Activated B cell treated with CpG ODN at 0.5 μM for 24 hours (primary cell): ENCODE results near the gene NDUFA11. TPM values are rescaled to one million over a fixed set of nuclear protein-coding genes. Genes with fewer than 3 reads are reported as not detected.
"Not testable (repeated sequence)": the region's sequence is repeated elsewhere in the genome, so short reads cannot be mapped to it uniquely, and the experiment has no call there.

Experiments used
- ATAC-seq: fragments of 200-7000 bp; cut with Tn5 transposase; one replicate; pipeline ENCODE4 v1.10.0; 2021; ENCODE audit warnings: low read depth, mild to moderate bottlenecking, moderate library complexity
- CTCF ChIA-PET: fragments of 350-600 bp; sonication (Branson Sonifier 250); formaldehyde crosslinking; loops from one replicate; lab custom pipeline; 2021; ENCODE audit warnings: antibody characterized with exemption; lab: Charles Lee
- POLR2A ChIA-PET: fragments of 350-600 bp; sonication (Branson Sonifier 250); formaldehyde crosslinking; loops from one replicate; lab custom pipeline; 2021; ENCODE audit warnings: antibody characterized with exemption; lab: Charles Lee
- DNase-seq: peaks from one replicate; pipeline ENCODE4 v3.0.0; 2022
- H3K27ac Mint-ChIP-seq: one replicate; pipeline ENCODE4 v1.8.0; 2020; ENCODE audit warnings: mixed read lengths
- H3K27me3 Mint-ChIP-seq: one replicate; pipeline ENCODE4 v1.8.0; 2021; ENCODE audit warnings: mixed read lengths
- H3K36me3 Mint-ChIP-seq: one replicate; pipeline ENCODE4 v1.8.0; 2021; ENCODE audit warnings: low read depth, mixed read lengths
- H3K4me1 Mint-ChIP-seq: one replicate; pipeline ENCODE4 v1.8.0; 2021; ENCODE audit warnings: mixed read lengths
- H3K4me3 Mint-ChIP-seq: one replicate; pipeline ENCODE4 v1.8.0; 2020; ENCODE audit warnings: mild to moderate bottlenecking, mixed read lengths
- H3K9me3 Mint-ChIP-seq: one replicate; pipeline ENCODE4 v1.8.0; 2020; ENCODE audit warnings: mixed read lengths
- intact Hi-C: fragments of 100-400 bp; cut with micrococcal nuclease; formaldehyde crosslinking; loops from one replicate; pipeline ENCODE4 v1.15.1; 2024
- total RNA-seq: library from RNA; stranded (reverse); gene quantifications from 2 replicates; pipeline ENCODE4 v1.2.3, GENCODE V29; 2022
- TF ChIP-seq, protein P1 (sequence below): fragments of 200-600 bp; IDR thresholded peaks from one replicate; pipeline ENCODE4 v1.8.0; 2022; ENCODE audit warnings: antibody characterized with exemption, mild to moderate bottlenecking

The NDUFA11 gene
- total RNA-seq, 1 donor from 2014 or later: 193 TPM

DNA sequence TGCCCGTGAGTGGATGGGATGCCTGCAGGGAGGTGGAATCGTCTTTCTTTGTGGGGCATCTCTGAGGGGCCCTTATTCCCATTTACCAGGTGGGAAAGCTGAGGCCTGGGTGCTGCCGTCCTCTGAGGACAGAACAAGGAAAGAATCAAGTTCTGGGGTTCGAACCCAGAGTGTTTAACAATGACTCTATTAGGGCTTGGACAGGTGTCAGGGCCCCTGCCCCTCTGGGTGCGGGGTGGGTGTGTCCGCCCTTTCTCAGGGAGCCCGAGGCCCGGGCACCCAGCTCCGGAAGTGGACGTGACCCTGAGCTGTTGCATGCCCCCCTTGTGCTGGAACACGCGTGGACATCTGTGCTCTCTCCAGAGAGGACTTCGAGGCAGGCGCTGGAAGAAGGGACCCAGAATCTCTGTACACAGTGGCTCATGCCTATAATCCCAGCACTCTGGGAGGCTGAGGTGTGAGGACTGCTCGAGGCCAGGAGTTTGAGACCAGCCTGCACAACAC is 10.8 kb downstream of the NDUFA11 start:
- CTCF ChIA-PET: no interaction called here
- Mint-ChIP-seq H3K4me1 (no peaks in the 10 kb centered on the region), H3K9me3 (no peaks in the 10 kb centered on the region), H3K4me3 (no peak overlapping the region), H3K27me3 (peaks cover 6% of the 10 kb centered on the region), H3K27ac (no peak overlapping the region), H3K36me3 (peaks cover 28% of the 10 kb centered on the region)
- POLR2A ChIA-PET: interaction anchor here (1.0 kb wide), 1 partner anchor 11 kb away, joined by 3 read pairs; the partner anchor contains the start of gene NDUFA11
- intact Hi-C loops: loop anchor here (1.0 kb wide), 1 partner anchor 89 kb away; no protein-coding TSS in a partner anchor
- TF ChIP-seq, protein P1, sequence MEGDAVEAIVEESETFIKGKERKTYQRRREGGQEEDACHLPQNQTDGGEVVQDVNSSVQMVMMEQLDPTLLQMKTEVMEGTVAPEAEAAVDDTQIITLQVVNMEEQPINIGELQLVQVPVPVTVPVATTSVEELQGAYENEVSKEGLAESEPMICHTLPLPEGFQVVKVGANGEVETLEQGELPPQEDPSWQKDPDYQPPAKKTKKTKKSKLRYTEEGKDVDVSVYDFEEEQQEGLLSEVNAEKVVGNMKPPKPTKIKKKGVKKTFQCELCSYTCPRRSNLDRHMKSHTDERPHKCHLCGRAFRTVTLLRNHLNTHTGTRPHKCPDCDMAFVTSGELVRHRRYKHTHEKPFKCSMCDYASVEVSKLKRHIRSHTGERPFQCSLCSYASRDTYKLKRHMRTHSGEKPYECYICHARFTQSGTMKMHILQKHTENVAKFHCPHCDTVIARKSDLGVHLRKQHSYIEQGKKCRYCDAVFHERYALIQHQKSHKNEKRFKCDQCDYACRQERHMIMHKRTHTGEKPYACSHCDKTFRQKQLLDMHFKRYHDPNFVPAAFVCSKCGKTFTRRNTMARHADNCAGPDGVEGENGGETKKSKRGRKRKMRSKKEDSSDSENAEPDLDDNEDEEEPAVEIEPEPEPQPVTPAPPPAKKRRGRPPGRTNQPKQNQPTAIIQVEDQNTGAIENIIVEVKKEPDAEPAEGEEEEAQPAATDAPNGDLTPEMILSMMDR: no peak
- DNase-seq (no peak), ATAC-seq (no peak)

GRCh38 chr19:5891938-5892771 is 11.4 kb downstream of the NDUFA11 start:
- Mint-ChIP-seq H3K4me1 (no peaks in the 10 kb centered on the region), H3K36me3 (peaks cover 28% of the 10 kb centered on the region), H3K27ac (no peak overlapping the region), H3K4me3 (no peak overlapping the region), H3K27me3 (peaks cover 6% of the 10 kb centered on the region), H3K9me3 (no peaks in the 10 kb centered on the region)
- DNase-seq (no peak), ATAC-seq (peak; percentile 27)
- ChIA-PET POLR2A (no interaction called here), CTCF (interaction anchor here (0.7 kb wide), 1 partner anchor 16 kb away, joined by 3 read pairs; no protein-coding TSS in a partner anchor)
- intact Hi-C loops: loop anchor here (1.0 kb wide), 1 partner anchor 88 kb away; no protein-coding TSS in a partner anchor
- TF ChIP-seq, protein P1: no peak

DNA sequence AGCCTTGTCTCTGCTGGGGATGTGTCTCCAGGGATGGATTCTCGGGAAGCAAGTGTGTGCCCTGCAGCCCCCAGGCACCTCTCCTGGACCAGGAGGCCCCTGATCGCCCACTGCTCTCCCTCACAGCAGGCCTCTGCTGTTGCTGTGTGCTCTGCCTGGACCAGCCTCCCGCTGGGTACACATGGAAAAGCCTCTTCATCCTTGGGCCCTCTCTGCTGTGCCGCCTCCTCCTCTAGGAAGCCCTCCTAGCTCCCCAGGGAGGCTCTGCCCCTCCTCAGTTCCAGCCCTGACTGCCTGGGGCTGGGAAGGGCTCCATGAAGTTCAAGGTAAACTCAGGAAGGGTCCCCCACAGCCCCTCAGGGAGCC is 12.0 kb downstream of the NDUFA11 start:
- no peak for ATAC-seq
- ChIA-PET CTCF (interaction anchor here (0.7 kb wide), 1 partner anchor 17 kb away, joined by 3 read pairs; no protein-coding TSS in a partner anchor), POLR2A (no interaction called here)
- DNase-seq: no peak
- H3K27me3 Mint-ChIP-seq: peaks cover 8% of the 10 kb centered on the region
- TF ChIP-seq, protein P1: no peak
- H3K4me3 Mint-ChIP-seq: no peak overlapping the region
- peaks cover 25% of the 10 kb centered on the region for H3K36me3 Mint-ChIP-seq
- no peak overlapping the region for H3K27ac Mint-ChIP-seq
- no peaks in the 10 kb centered on the region for H3K9me3 Mint-ChIP-seq
- H3K4me1 Mint-ChIP-seq: no peaks in the 10 kb centered on the region
- intact Hi-C loops: no loop called here

- ChIA-PET CTCF (no interaction called here), POLR2A (interaction anchor here (0.5 to 1.0 kb wide), 2 partner anchors 14 to 75 kb away, joined by 3 to 4 read pairs; no protein-coding TSS in a partner anchor)
- Mint-ChIP-seq H3K27me3 (peaks cover 8% of the 10 kb centered on the region), H3K36me3 (peaks cover 10% of the 10 kb centered on the region), H3K9me3 (no peaks in the 10 kb centered on the region), H3K27ac (no peak overlapping the region), H3K4me1 (no peaks in the 10 kb centered on the region), H3K4me3 (no peak overlapping the region)
- DNase-seq (no peak), ATAC-seq (no peak)
- TF ChIP-seq, protein P1: no peak
- intact Hi-C loops: no loop called here
These were observed 13.5 kb downstream of the NDUFA11 start for GRCh38 chr19:5890099-5890498.

DNA sequence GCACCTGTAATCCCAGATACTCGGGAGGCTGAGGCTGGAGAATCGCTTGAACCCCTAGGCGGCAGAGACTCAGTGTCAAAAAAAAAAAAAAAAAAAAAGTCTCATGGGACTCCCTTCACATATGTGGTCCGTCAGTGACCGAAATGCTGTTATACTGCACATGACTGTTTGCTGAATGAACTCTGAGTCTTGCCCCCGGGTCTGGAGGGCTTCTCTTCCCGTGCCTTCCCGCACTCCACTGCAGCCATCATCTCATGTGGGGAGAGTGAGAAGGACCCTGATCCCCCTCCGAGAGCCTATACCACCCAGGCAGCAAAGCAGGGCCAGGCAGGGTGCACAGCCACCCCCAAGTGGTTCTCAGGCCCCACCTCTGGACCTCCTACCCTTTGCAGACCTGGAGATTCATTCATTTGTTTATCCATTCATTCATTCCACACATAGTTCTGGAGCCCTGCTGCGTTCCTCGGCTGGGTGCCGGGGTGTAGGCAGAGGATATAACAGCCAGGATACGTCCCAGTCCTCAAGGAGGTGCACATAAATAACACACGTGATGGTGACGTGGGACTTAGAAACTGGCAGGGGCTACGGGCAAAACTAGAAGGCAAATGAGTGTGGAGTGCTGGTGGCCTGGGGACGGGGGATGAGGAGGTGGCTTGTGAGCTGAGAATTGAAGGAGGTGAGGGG is 14.2 kb downstream of the NDUFA11 start:
- Mint-ChIP-seq H3K36me3 (peaks cover 4% of the 10 kb centered on the region), H3K27ac (no peak overlapping the region), H3K9me3 (no peaks in the 10 kb centered on the region), H3K27me3 (peaks cover 8% of the 10 kb centered on the region), H3K4me3 (no peak overlapping the region), H3K4me1 (no peaks in the 10 kb centered on the region)
- DNase-seq (no peak), ATAC-seq (no peak)
- intact Hi-C loops: no loop called here
- POLR2A ChIA-PET: interaction anchor here (0.5 to 1.0 kb wide), 3 partner anchors 13 to 200 kb away, joined by 3 to 8 read pairs (median 4); no protein-coding TSS in a partner anchor
- TF ChIP-seq, protein P1: no peak
- CTCF ChIA-PET: no interaction called here

DNA sequence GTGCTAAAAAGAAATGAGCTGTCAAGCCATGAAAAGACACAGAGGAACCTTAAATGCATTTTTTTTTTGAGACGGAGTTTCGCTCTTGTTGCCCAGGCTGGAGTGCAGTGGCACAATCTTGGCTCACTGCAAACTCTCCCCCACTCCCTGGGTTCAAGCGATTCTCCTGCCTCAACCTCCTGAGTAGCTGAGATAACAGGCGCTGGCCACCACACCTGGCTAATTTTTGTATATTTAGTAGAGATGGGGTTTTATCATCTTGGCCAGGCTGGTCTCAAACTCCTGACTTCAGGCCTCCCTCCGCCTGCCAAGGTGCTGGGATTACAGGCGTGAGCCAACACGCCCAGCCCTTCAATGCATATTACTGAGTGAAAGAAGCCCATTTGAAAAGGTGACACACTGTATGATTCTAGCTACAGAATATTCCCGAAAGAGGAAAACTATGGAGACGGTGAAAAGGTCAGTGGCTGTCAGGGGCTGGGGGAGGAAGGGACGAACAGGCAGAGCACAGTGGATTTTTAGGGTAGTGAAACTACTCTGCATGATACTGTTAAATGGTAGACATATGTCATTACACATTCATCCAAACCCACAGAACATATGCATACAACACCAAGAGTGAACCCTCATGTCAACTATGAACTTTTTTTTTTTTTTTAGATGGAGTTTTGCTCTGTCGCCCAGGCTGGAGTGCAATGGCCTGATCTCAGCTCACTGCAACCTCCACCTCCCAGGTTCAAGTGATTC is 19.4 kb downstream of the NDUFA11 start:
- H3K27me3 Mint-ChIP-seq, POLR2A ChIA-PET, intact Hi-C loops, H3K9me3 Mint-ChIP-seq, CTCF ChIA-PET, H3K4me1 Mint-ChIP-seq, H3K4me3 Mint-ChIP-seq, H3K36me3 Mint-ChIP-seq, DNase-seq, H3K27ac Mint-ChIP-seq, ATAC-seq: not testable (repeated sequence)
